HL-60 (cell line): ENCODE results near the gene BIRC5.

ENCODE experiments used
- DNase-seq, 2 experiments: peaks; one replicate each; pipeline ENCODE4 v3.0.0-alpha.2; 2010 to 2020; ENCODE audit warnings: low read depth in 1 of 2, low spot score in 1 of 2
- H3K27ac ChIP-seq: fragments of 250-450 bp; sonication (Bioruptor Pico); replicated peaks from 2 replicates; pipeline ENCODE4 v1.5.1; 2020; ENCODE audit warnings: mild to moderate bottlenecking, moderate library complexity
- H3K27me3 ChIP-seq: fragments of 250-450 bp; sonication (Bioruptor Pico); 2 replicates; pipeline ENCODE4 v1.5.1; 2021; ENCODE audit warnings: mild to moderate bottlenecking, moderate library complexity; ENCODE audit not compliant: insufficient read depth, poor library complexity, severe bottlenecking
- H3K4me3 ChIP-seq: replicated peaks from 2 replicates; pipeline ENCODE4 v1.5.1; 2011; ENCODE audit warnings: mild to moderate bottlenecking, control low read depth, low read length; ENCODE audit not compliant: insufficient read depth
- GABPA ChIP-seq: IDR thresholded peaks from 2 replicates; pipeline ENCODE4 v1.6.1; 2012; ENCODE audit warnings: low read depth
- POLR2AphosphoS5 ChIP-seq: IDR thresholded peaks from 2 replicates; pipeline ENCODE4 v1.6.1; 2012; ENCODE audit warnings: low read depth
- SPI1 ChIP-seq: IDR thresholded peaks from 2 replicates; pipeline ENCODE4 v1.6.1; 2012; ENCODE audit warnings: low read depth, mild to moderate bottlenecking, borderline replicate concordance
- TF ChIP-seq, protein P1 (sequence below): IDR thresholded peaks from one replicate; pipeline ENCODE4 v1.5.1; 2011; ENCODE audit warnings: low read length, control low read depth, inconsistent platforms; ENCODE audit not compliant: insufficient read depth
- TF ChIP-seq, protein P2 (sequence below): IDR thresholded peaks from 2 replicates; pipeline ENCODE4 v1.6.1; 2012; ENCODE audit warnings: low read depth; ENCODE audit not compliant: insufficient replicate concordance

The BIRC5 gene

DNA sequence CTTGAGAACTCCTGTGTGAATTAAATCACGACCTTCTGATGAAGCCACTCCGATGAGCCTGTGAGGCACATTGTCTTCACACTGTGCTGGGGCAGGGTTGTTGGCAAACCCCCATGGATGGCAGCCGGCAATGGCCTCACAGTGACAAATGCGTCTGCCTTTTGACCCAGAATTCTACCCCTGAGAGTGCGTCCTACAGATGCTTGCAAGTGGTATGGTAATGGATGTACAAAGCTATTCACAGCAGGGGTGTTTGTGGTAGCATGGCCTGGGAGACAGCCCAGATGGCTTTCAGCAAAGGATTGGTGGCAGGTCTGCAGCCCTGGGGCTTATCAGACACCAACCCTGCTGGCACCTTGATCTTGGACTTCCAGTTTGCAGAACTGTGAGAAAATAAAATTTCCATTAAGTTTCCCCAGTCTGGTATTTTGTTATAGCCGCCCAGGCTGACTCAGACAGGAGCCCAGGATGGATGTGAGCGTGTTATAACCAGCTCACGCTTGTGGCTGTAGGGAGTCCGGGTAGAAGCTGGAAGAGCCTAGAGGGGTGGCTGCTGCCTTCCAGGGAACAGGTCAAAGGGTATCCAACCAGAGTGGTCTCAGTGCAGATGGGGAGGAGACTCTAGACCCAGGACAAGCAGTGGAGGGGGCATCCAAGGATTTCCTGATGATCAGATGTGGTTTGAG lies 16.8 kb upstream of the BIRC5 start:
- Histone ChIP-seq H3K27ac (no peak overlapping the region; the same call in 1 of the 2 replicates), H3K4me3 (no peak overlapping the region), H3K27me3 (no peaks in the 10 kb centered on the region)
- TF ChIP-seq SPI1 (no peak), POLR2AphosphoS5 (no peak), GABPA (no peak)
- TF ChIP-seq, protein P1, sequence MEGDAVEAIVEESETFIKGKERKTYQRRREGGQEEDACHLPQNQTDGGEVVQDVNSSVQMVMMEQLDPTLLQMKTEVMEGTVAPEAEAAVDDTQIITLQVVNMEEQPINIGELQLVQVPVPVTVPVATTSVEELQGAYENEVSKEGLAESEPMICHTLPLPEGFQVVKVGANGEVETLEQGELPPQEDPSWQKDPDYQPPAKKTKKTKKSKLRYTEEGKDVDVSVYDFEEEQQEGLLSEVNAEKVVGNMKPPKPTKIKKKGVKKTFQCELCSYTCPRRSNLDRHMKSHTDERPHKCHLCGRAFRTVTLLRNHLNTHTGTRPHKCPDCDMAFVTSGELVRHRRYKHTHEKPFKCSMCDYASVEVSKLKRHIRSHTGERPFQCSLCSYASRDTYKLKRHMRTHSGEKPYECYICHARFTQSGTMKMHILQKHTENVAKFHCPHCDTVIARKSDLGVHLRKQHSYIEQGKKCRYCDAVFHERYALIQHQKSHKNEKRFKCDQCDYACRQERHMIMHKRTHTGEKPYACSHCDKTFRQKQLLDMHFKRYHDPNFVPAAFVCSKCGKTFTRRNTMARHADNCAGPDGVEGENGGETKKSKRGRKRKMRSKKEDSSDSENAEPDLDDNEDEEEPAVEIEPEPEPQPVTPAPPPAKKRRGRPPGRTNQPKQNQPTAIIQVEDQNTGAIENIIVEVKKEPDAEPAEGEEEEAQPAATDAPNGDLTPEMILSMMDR: no peak
- TF ChIP-seq, protein P2, sequence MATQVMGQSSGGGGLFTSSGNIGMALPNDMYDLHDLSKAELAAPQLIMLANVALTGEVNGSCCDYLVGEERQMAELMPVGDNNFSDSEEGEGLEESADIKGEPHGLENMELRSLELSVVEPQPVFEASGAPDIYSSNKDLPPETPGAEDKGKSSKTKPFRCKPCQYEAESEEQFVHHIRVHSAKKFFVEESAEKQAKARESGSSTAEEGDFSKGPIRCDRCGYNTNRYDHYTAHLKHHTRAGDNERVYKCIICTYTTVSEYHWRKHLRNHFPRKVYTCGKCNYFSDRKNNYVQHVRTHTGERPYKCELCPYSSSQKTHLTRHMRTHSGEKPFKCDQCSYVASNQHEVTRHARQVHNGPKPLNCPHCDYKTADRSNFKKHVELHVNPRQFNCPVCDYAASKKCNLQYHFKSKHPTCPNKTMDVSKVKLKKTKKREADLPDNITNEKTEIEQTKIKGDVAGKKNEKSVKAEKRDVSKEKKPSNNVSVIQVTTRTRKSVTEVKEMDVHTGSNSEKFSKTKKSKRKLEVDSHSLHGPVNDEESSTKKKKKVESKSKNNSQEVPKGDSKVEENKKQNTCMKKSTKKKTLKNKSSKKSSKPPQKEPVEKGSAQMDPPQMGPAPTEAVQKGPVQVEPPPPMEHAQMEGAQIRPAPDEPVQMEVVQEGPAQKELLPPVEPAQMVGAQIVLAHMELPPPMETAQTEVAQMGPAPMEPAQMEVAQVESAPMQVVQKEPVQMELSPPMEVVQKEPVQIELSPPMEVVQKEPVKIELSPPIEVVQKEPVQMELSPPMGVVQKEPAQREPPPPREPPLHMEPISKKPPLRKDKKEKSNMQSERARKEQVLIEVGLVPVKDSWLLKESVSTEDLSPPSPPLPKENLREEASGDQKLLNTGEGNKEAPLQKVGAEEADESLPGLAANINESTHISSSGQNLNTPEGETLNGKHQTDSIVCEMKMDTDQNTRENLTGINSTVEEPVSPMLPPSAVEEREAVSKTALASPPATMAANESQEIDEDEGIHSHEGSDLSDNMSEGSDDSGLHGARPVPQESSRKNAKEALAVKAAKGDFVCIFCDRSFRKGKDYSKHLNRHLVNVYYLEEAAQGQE: no peak
- no peak for DNase-seq

DNA sequence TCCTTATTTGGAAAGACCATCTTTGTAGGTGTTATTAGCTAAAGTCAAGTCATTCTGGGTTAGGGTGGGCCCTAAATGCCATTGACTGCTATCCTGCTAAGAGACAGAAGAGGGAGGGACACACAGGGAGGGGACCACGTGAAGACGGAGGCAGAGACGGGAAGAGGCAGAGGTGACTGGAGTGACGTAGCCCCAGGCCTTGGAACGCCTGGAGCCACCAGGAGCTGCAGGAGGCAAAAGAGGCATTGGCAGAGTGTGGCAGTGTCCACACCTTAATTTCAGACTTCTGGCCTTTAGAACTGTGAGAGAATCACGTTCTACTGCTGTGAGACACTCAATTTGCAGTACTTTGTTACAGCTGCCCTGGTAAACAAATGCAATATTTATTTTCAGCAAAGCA lies 13.6 kb upstream of the BIRC5 start:
- TF ChIP-seq POLR2AphosphoS5 (no peak), SPI1 (no peak), GABPA (no peak)
- TF ChIP-seq, protein P1: no peak
- TF ChIP-seq, protein P2: no peak
- Histone ChIP-seq H3K27ac (no peak overlapping the region), H3K27me3 (no peaks in the 10 kb centered on the region), H3K4me3 (no peak overlapping the region)
- no peak for DNase-seq

DNA sequence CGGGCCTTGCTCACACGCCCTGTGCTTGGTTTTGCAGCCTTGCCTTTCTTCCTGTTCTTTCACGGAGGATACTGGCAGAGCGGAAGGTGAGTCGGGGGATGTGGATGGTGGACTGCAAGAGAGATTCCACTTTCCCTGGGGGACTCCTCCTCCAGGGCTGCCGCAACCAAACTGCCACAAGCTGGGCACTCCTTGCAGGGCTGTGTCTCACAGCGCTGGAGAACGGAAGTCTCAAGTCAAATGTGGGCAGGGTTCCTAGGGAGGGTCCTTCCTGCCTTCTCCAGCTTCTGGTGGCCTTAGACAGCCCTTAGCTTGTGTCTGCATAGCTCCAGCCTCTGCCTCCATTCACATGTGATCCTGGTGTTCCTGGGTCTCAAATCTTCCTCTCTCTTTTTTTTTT lies 11.4 kb upstream of the BIRC5 start:
- H3K4me3 ChIP-seq: no peak overlapping the region

More for the DNA sequence above, 11.4 kb upstream of the BIRC5 start:
- no peak for DNase-seq
- Histone ChIP-seq H3K27ac (no peak overlapping the region), H3K27me3 (no peaks in the 10 kb centered on the region)
- no peak for TF ChIP-seq SPI1
- TF ChIP-seq GABPA: no peak
- TF ChIP-seq, protein P2: no peak
- no peak for TF ChIP-seq POLR2AphosphoS5
- TF ChIP-seq, protein P1: no peak
